ENCODE data around the gene SLC31A2.

DNA sequence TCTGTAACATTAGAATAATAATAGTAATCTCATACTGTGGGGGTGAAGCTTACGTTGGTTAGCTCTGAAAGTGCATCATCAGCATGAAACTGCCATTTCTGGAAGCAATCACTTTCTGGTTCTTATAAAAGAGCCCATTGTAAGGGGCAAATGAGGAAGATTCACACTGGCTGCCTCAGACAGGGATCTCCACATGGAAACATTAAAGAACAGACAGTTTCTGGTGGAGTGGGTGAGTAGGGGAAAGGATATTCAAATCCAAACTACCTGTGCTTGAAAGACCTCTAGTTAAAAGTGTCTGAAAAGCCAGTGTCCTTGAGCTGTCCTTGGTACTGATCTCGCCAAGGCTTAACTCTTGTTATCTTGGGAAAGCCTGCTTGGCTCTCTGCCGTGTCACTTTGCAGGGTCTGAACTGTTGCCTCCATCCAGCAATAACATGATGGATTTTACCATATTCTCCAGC lies 19.1 kb upstream of the SLC31A2 start:
- TF ChIP-seq EGR1 (IDR thresholded peaks at IDR 0.05; ENCODE audit: low read depth in 2 of 2) (no peak), CTCF (IDR thresholded peaks at IDR 0.05; ENCODE audit: low read depth, low read length, missing input control) (no peak)
